HG02759 (cell line): ENCODE results near the gene NOG.
A peak's percentile ranks its signal among the peaks of the same experiment; 100 is the strongest.

Experiments
- ATAC-seq: cut with Tn5 transposase; IDR thresholded peaks from one replicate; pipeline ENCODE4 v1.9.1; 2021; ENCODE audit warnings: mild to moderate bottlenecking, moderate library complexity; ENCODE audit not compliant: unreplicated experiment

NOG gene

GRCh38 chr17:56593646-56594319 is at the start of gene NOG:
Gene NOG, plus strand, starts transcription at chr17:56593699. Its CDS starts 525 bp downstream, at chr17:56594224.
- no peak for ATAC-seq

DNA sequence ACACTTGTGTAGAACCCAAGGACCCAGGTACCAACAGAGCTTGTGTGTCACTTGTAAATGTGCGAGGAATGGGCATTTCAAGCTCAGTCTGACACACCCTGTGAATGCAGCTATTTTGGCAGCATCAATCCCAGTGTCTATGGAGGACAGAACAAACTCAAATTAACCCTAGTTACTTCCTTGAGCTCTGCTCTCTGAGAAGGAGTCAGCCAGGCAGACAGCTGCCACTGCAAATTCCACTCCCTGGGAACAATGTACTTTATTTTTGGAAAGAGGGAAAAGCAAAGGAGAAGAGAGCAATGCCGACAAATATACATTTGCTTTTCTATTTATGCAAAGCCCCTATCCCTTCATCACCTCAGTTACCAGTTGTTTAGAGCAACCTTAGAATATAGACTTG is 48.4 kb upstream of the NOG start:
- ATAC-seq = no peak

- ATAC-seq = no peak
Measured at GRCh38 chr17:56545930-56546329, 47.6 kb upstream of the NOG start.

DNA sequence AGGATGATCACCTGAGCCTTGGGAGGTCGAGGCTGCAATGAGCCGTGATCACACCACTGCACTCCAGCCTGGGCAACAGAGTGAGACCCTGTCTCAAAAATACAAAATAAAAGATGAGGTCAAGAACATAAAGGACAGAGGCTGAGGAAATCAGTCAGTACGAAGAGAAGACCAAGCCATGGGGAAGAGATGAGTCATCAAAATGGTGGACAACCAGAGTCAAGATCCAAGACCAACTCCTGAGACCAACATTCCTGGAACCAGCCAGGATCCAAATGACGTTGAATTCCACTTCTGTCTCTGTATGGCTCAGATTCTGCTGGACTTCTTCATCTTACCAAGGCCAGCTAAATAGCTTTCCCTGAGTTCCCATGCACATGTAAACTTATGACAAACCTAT is 44.8 kb upstream of the NOG start:
- ATAC-seq = no peak

GRCh38 chr17:56549501-56549900 is 44.0 kb upstream of the NOG start:
- no peak for ATAC-seq

- ATAC-seq = no peak
Measured at GRCh38 chr17:56557682-56558081, 35.8 kb upstream of the NOG start.

DNA sequence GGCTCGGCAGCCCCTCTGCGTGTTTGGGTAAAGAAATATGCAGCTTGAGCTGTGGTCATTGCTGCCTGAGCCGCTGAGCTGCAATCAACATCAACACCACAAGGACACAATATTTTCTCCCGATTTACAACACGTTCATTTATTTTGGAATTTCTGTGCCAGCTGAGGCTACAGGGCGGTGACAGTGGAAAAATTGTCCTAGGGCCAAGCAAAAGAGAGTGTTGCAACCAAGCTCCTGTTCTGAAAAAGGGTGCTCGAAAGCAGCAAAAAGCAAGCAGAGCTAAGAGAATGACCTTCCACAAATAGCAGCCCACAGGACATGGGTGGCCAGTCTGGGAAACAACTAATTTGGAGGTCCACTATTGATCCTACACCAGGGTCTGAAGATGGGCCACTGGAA is 35.4 kb upstream of the NOG start:
- ATAC-seq = no peak

- ATAC-seq = no peak
Measured at GRCh38 chr17:56570199-56570598, 23.3 kb upstream of the NOG start.

DNA sequence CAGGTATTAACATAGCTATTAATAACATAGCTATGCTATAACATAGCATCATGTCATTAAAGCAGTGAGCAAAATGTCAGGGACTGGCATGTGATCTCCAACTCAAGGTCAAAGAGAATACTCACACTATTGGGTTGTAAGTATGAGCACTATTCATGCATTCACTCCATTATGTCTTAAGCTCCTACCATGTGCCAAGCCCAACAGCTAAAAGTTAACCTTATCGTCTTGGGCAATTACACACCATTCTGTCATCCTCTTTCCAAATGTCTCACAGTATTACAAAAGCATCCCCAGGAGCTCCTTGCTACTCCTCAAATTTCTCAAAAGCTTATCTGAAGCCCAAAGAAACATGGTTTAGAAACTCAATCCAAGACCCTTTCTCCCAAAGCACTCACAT is 22.0 kb upstream of the NOG start:
- no peak for ATAC-seq

- ATAC-seq = no peak
Measured at GRCh38 chr17:56577190-56577842, 16.2 kb upstream of the NOG start.

DNA sequence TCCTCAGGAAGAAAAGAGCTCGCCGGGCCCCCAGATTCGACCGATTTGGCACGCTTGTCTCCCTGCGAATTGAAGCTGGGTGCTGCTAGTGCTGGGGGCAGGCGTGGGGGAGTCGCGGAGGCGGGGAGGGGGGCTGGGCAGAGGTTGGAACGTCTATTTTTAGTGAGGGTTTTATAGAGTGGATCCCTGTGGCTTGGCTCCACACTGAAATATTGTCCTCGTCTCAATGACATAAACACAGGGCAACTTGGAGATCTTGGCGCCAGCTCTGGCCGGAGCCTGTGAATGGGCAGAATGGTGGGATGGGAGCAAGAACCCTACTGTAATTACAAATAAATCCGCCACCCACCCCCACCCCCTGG is 15.7 kb upstream of the NOG start:
- no peak for ATAC-seq

GRCh38 chr17:56581635-56582627 is 11.6 kb upstream of the NOG start:
- no peak for ATAC-seq

DNA sequence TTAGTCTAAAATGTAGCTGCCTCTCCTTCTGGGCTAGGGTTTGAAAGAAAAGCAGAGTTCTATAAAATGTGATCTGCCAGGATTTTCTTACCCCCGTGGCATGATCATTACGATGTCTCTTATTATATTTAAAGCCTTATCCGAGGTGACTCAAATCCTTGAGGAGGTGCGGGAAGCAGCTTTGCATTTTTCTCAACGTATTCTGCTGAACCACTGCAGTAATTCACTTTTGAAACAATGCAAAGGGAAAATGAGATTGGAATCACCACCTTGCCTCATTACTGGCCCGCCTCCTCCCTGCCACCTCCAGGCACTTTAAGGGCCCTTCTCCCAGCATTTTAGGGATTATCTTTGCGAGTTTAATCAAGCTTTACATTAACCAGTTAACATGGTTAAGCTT is 9.7 kb upstream of the NOG start:
- ATAC-seq = no peak

DNA sequence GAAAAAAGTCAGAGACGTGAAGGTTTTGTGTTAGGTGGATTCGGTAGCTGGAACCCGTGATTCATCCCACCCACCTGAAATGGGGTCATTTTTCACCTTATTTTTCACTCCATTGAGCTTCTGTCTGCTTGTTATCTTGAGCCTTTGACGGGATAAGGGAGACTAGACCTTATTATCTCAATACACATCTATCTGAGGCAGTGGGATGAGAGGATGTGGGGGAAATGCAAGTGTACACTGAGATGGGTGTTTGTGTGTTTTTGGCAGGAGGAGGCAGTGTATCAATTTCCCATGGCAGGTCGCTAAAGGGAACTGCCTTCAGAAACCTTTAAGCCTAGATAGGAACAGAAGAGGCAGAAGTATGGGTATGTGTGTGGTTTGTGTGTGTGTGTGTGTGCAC is 6.2 kb upstream of the NOG start:
- no peak for ATAC-seq

DNA sequence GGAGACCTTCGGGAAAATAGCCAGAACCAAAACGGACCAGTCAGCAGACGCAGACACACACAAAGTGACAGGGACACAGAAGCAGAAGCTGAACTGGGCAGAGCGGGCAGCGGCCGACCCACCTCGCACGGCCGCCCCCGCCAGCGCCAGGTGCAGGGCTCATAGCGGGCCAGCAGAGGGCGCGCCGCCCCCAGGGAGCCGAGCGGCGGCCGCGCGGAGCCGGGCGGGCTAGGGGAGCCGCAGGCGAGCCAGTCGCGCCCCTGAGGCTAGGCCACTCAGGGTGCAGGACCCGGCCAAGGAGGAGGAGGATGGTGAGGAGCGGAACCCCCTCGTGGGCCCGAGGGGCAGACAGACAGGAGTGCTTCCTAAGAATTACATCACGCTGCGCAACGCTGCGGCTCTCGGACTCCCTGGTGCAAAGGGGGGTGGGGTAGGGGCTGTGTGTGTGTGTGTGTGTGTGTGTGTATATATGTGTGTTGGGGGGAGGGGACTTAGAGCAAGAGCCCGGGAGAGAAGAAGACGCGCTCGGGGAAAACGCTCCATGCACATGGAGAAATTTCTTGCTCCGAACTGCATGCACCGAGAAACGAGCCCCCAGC is 913 bp upstream of the NOG start:
- ATAC-seq = peak; percentile 70

DNA sequence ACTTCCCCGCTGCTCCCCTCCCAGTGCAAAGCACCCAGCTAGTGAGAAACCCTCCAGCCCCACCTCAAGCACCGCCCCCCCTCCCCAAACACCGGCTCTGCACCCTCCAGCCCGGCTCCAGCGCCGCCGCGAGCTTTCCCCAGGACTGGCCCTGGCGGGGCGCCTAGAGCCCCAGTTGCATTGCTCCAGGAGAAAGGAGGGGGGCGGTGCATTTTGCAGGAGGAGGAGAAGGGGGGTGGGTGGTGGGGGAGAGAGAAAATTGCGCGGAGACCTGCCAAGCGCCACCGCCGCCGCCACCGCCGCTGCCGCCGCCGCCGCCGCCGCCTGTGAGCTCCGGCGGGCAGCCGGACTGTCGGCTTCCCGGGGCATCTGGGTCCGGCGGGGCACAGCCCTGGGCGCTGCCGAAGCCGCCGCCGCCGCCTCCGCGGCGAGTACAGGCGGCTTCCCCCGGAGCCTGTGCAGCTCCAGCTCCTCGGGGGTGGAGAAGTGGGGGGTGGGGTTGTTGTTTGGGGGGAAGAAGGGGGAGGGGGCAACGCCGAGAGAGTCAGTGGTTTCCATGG is 333 bp upstream of the NOG start:
- no peak for ATAC-seq

GRCh38 chr17:56594320-56595107 is 1.0 kb downstream of the NOG start:
- ATAC-seq = no peak

DNA sequence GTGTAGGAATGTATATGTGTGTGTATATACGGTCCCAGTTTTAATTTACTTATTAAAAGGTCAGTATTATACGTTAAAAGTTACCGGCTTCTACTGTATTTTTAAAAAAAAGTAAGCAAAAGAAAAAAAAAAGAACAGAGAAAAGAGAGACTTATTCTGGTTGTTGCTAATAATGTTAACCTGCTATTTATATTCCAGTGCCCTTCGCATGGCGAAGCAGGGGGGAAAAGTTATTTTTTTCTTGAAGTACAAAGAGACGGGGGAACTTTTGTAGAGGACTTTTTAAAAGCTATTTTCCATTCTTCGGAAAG is 1.6 kb downstream of the NOG start:
- no peak for ATAC-seq

DNA sequence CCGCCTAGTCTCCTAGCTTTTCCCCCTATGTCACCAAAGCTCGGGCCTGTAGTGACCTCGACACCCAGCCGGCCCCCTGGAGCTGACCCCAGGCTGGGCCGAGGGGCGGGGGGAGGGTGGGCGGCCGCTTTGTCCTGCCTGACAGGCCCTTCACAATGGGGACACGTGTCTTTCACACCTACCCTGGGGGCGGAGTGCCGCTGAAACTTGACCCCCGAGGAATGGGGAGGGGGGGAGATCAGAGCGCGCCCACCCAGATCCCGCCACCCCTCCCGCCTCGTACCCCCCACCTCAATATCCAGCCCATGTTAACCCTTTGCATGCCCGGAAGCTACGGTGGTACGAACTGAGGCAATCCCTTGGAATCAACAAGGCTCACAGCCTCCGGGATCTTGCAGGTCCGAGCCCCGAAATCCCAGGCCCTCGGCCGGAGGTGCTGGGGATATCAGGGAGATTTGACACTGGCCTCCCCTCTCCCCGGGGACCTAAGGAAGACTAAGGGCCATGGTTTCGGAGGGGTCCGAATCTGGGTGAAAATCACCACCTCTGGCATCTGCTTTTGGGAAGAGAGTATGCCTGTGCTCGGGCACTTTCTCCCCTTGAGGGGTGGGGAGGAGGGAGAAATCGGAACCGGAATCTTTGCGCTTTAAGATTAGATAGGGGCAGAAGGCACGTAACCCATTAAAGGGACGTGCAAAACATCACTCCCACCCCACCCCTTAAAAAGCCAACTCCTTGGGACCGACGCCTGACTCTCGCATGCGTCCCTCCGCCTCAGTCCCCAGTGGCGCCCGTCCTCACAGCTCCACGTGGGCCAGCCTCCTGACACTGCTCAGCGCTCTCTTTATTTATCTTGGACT is 2.6 kb downstream of the NOG start:
- no peak for ATAC-seq
